ENCODE data around the gene HYAL2.

- TF ChIP-seq CTCF (conservative IDR thresholded peaks at IDR 0.05) = no peak
- no peak for TF ChIP-seq EZH2 (IDR thresholded peaks at IDR 0.05; ENCODE audit: low read depth)
These were observed 53.1 kb downstream of the HYAL2 start for GRCh38 chr3:50269460-50269859.

Data from PC-9 (cell line).